Neural progenitor cell (in vitro differentiated cells): ENCODE measurements around the gene IL36B.

Experiments
- EZH2 ChIP-seq: fragments of 200-600 bp; sonication (generic); IDR thresholded peaks from 2 replicates; pipeline ENCODE4 v1.6.1; 2017; ENCODE audit warnings: antibody characterized with exemption, mild to moderate bottlenecking, moderate library complexity
- EZH2phosphoT487 ChIP-seq: fragments of 200-600 bp; sonication (generic); IDR thresholded peaks from 2 replicates; pipeline ENCODE4 v1.6.1; 2017; ENCODE audit warnings: antibody characterized with exemption
- TF ChIP-seq, protein P1 (sequence below): fragments of 200-600 bp; sonication (generic); IDR thresholded peaks from 2 replicates; pipeline ENCODE4 v1.5.1; 2017; ENCODE audit warnings: antibody characterized with exemption, mild to moderate bottlenecking

DNA sequence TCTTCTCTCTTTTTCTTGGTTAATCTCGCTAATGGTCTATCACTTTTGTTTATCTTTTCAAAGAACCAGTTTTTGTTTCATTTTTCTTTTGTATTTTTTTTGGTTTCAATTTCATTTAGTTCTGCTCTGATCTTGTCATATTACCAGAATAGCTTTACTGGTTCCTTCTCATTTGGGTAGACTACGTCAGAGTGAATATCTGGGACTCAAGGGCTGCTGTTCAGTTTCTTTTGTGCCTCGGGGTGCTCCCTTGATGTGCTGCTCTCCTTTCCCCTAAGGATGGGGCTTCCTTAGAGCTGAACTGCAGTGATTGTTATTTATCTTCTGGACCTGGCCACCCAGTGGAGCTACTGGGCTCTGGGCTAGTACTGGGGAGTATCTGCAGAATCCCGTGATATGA lies 45.4 kb upstream of the IL36B start:
- TF ChIP-seq, protein P1, sequence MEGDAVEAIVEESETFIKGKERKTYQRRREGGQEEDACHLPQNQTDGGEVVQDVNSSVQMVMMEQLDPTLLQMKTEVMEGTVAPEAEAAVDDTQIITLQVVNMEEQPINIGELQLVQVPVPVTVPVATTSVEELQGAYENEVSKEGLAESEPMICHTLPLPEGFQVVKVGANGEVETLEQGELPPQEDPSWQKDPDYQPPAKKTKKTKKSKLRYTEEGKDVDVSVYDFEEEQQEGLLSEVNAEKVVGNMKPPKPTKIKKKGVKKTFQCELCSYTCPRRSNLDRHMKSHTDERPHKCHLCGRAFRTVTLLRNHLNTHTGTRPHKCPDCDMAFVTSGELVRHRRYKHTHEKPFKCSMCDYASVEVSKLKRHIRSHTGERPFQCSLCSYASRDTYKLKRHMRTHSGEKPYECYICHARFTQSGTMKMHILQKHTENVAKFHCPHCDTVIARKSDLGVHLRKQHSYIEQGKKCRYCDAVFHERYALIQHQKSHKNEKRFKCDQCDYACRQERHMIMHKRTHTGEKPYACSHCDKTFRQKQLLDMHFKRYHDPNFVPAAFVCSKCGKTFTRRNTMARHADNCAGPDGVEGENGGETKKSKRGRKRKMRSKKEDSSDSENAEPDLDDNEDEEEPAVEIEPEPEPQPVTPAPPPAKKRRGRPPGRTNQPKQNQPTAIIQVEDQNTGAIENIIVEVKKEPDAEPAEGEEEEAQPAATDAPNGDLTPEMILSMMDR, result no peak
- TF ChIP-seq EZH2 (no peak), EZH2phosphoT487 (no peak)
